ENCODE measurements around the gene ZNF558.
"Not testable (repeated sequence)": the region's sequence is repeated elsewhere in the genome, so short reads cannot be mapped to it uniquely, and the experiment has no call there.

Gene ZNF558

DNA sequence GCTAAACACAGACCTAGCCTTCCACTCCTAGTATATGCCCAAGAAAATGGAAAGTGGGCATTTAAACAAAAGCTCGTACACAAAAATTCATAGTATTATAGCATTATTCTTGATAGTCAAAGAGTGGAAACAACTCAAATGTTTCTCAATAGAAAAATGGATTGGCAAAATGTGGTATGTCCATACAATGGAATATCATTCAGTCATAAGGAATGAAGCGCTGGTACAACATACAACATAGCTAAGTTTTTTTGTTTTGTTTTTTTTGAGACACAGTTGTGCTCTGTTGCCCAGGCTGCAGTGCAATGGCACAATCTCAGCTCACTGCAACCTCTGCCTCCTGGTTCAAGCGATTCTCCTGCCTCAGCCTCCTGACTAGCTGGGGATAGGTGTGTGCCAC is 11.9 kb downstream of the ZNF558 start:
- Mint-ChIP-seq H3K9me3 (peaks cover 71% of the 10 kb centered on the region), H3K27ac (no peak overlapping the region), H3K27me3 (ENCODE audit: low read depth) (no peaks in the 10 kb centered on the region), H3K4me1 (no peaks in the 10 kb centered on the region), H3K36me3 (ENCODE audit: low read depth) (peaks cover 100% of the 10 kb centered on the region), H3K4me3 (no peak overlapping the region)
- TF ChIP-seq, protein P1, sequence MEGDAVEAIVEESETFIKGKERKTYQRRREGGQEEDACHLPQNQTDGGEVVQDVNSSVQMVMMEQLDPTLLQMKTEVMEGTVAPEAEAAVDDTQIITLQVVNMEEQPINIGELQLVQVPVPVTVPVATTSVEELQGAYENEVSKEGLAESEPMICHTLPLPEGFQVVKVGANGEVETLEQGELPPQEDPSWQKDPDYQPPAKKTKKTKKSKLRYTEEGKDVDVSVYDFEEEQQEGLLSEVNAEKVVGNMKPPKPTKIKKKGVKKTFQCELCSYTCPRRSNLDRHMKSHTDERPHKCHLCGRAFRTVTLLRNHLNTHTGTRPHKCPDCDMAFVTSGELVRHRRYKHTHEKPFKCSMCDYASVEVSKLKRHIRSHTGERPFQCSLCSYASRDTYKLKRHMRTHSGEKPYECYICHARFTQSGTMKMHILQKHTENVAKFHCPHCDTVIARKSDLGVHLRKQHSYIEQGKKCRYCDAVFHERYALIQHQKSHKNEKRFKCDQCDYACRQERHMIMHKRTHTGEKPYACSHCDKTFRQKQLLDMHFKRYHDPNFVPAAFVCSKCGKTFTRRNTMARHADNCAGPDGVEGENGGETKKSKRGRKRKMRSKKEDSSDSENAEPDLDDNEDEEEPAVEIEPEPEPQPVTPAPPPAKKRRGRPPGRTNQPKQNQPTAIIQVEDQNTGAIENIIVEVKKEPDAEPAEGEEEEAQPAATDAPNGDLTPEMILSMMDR (IDR thresholded peaks at IDR 0.05; ENCODE audit: unreplicated experiment in 3 of 3) = no peak

DNA sequence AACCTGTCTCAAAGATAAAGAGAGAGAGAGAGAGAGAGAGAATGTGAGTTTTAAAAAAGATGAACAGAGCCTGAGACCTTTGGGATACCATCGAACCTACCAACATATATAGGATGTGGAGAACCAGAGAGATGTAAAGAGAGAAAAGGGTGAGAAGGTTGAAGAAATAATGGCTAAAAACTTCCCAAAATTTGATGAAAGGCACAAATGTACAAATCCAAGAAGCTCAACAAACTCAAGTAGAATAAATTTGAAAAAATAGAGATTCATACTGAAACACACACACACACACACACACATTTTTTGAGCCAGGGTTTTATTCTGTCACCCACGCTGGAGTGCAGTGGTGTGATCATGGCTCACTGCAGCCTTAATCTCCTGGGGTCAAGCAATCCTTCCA is 16.3 kb downstream of the ZNF558 start:
- H3K27ac Mint-ChIP-seq = no peak overlapping the region
- TF ChIP-seq, protein P1 (IDR thresholded peaks at IDR 0.05; ENCODE audit: unreplicated experiment in 3 of 3) = no peak
- H3K9me3 Mint-ChIP-seq = peaks cover 95% of the 10 kb centered on the region
- no peaks in the 10 kb centered on the region for H3K27me3 Mint-ChIP-seq (ENCODE audit: low read depth)
- peaks cover 100% of the 10 kb centered on the region for H3K36me3 Mint-ChIP-seq (ENCODE audit: low read depth)
- H3K4me1 Mint-ChIP-seq = no peaks in the 10 kb centered on the region
- no peak overlapping the region for H3K4me3 Mint-ChIP-seq

DNA sequence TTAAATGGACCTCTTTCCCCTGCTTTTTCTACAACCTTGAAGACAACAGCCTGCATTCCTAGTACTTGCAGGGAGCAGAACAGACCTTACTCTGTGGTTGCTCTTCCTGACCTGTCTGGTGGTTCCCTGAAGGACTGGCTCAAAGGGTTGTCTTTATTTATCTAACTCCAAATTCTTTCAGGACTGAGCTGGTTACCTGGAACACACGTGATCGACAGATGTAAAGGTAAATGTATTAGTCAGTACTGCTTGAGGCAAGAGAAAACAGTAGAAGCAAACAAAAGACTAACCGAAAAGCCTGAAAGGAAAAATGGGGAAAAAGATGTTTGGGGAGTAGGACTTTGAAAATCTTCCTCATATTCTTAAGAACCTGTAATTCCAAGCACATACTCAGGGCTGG is 17.9 kb downstream of the ZNF558 start:
- no peaks in the 10 kb centered on the region for H3K4me1 Mint-ChIP-seq

DNA sequence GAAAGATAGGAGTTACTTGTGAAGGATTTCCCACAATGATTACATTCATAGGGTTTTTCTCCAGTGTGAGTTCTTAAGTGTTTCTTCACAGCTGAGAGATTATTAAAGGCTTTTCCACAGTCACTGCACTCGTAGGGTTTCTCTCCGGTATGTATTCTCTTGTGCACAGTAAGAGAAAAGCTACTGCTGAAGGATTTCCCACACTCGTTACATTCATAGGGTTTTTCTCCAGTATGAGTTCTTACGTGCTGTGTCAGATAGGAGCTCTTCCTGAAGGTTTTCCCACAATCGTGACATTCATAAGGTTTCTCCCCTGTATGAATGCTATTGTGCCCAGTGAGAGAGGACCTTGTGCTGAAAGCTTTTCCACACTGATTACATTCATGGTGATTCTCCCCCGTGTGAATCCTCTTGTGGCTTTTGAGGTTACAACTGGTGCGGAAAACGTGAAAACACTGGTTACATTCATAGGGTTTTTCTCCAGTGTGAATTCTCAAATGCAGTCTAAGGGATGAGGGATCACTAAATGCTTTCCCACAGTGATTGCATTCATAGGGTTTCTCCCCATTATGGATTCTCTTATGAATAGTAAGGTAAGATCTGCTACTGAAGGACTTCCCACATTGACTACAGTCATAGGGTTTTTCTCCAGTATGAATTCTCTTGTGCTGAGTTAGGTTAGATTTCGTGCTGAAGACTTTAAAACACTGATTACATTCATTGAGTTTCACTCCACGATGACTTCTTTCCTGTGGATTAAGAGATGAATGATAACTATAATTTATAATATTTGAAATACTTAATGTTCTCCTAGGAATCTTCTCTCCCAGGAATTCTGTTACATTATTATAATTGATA is 20.6 kb downstream of the ZNF558 start:
- TF ChIP-seq, protein P1 (IDR thresholded peaks at IDR 0.05; ENCODE audit: unreplicated experiment in 3 of 3) = no peak
- Mint-ChIP-seq H3K27ac (no peak overlapping the region), H3K4me1 (no peaks in the 10 kb centered on the region), H3K27me3 (ENCODE audit: low read depth) (no peaks in the 10 kb centered on the region), H3K9me3 (peaks cover 89% of the 10 kb centered on the region), H3K4me3 (no peak overlapping the region), H3K36me3 (ENCODE audit: low read depth) (peaks cover 100% of the 10 kb centered on the region)

More for the DNA sequence above, 17.9 kb downstream of the ZNF558 start:
- TF ChIP-seq, protein P1 (IDR thresholded peaks at IDR 0.05; ENCODE audit: unreplicated experiment in 3 of 3) = no peak
- no peak overlapping the region for H3K27ac Mint-ChIP-seq
- no peak overlapping the region for H3K4me3 Mint-ChIP-seq
- peaks cover 100% of the 10 kb centered on the region for H3K36me3 Mint-ChIP-seq (ENCODE audit: low read depth)
- H3K9me3 Mint-ChIP-seq = peaks cover 94% of the 10 kb centered on the region
- no peaks in the 10 kb centered on the region for H3K27me3 Mint-ChIP-seq (ENCODE audit: low read depth)

DNA sequence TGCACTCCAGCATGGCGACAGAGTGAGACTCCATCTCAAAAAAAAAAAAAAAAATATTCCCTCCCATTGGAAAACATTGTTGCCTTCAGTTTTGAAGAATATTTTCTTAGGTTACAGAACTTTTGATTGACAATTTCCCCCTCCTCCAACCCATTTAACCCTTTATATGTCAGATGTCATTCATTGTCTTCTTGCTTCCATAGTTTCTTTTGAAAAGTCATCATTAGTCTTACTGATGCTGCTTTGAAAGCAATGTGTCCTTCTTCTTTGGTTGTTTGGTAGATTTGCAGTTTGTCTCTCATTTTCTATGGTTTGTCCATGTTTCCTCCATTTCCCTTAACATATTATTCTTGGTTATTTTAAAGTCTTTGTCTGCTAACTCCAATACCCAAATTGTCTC is 25.4 kb downstream of the ZNF558 start:
- Mint-ChIP-seq H3K27ac (no peak overlapping the region), H3K4me3 (no peak overlapping the region), H3K4me1 (no peaks in the 10 kb centered on the region), H3K9me3 (peaks cover 76% of the 10 kb centered on the region), H3K27me3 (ENCODE audit: low read depth) (no peaks in the 10 kb centered on the region), H3K36me3 (ENCODE audit: low read depth) (peaks cover 97% of the 10 kb centered on the region)
- TF ChIP-seq, protein P1 (IDR thresholded peaks at IDR 0.05; ENCODE audit: unreplicated experiment in 3 of 3) = no peak

DNA sequence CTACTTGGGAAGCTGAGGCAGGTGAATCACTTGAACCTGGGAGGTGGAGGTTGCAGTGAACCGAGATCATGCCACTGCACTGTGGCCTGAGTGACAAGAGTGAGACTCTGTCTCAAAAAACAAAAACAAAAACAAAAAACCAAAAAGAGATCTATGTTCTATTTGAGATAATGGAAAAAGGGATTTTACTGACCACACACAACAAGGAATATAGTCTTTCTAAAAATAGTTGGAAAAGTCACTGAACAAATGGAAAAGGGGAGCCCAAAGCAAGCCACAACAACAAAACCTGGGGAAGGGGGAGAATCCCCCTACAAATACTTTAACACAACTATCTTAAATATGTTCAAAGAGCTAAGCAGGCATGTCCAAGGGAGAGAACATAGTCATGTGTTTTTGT is 37.3 kb downstream of the ZNF558 start:
- Mint-ChIP-seq H3K4me3 (no peak overlapping the region), H3K4me1 (no peaks in the 10 kb centered on the region), H3K9me3 (peaks cover 29% of the 10 kb centered on the region), H3K27ac (no peak overlapping the region), H3K27me3 (ENCODE audit: low read depth) (no peaks in the 10 kb centered on the region), H3K36me3 (ENCODE audit: low read depth) (no peaks in the 10 kb centered on the region)
- TF ChIP-seq, protein P1 (IDR thresholded peaks at IDR 0.05; ENCODE audit: unreplicated experiment in 3 of 3) = no peak

DNA sequence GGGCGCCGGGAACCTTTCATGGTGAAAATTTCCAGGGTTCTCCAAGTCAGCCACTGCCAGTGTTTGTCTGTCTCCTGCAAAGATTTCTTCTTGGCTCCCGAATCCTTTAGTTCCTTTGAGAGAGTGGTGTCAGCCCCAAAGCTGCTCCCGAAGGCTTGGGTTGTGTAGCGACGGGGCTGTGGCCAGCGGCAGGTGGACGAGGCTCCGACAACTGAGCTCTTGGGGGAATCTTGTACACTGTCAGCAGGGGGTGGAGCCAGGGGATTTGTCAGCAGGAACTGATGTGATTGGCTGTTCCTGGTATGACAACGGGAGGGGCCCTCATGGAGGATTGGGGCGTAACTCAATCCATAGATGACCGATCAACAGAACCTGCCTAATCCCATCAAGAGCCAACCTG is 58.5 kb downstream of the ZNF558 start:
- H3K36me3 Mint-ChIP-seq (ENCODE audit: low read depth); H3K9me3 Mint-ChIP-seq; H3K27ac Mint-ChIP-seq; H3K4me1 Mint-ChIP-seq; H3K27me3 Mint-ChIP-seq (ENCODE audit: low read depth); H3K4me3 Mint-ChIP-seq: not testable (repeated sequence)

DNA sequence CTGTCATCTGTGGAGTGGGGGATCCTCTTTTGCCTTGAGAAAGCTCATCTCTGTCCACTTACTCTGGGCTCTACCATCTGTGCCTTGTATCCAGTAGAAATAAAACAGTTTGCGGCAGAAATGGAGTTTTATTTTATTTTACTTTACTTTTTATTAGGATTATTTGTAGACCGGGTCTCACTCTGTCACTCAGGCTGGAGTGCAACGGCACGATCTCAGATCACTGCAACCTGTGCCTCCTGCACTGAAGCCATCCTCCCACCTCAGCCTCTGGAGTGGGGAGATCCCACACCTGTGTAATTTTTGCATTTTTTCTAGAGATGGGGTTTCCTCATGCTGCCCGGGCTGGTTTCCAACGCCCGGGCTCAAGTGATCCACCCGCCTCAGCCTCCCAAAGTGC is 62.8 kb downstream of the ZNF558 start:
- H3K9me3 Mint-ChIP-seq; H3K36me3 Mint-ChIP-seq (ENCODE audit: low read depth); H3K27me3 Mint-ChIP-seq (ENCODE audit: low read depth); H3K4me3 Mint-ChIP-seq; H3K27ac Mint-ChIP-seq; H3K4me1 Mint-ChIP-seq: not testable (repeated sequence)

DNA sequence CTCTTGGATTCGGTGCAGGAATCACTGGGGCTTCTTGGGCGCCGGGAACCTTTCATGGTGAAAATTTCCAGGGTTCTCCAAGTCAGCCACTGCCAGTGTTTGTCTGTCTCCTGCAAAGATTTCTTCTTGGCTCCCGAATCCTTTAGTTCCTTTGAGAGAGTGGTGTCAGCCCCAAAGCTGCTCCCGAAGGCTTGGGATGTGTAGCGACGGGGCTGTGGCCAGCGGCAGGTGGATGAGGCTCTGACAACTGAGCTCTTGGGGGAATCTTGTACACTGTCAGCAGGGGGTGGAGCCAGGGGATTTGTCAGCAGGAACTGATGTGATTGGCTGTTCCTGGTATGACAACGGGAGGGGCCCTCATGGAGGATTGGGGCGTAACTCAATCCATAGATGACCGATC is 64.8 kb downstream of the ZNF558 start:
- H3K4me3 Mint-ChIP-seq; H3K27ac Mint-ChIP-seq; H3K27me3 Mint-ChIP-seq (ENCODE audit: low read depth); H3K9me3 Mint-ChIP-seq; H3K4me1 Mint-ChIP-seq; H3K36me3 Mint-ChIP-seq (ENCODE audit: low read depth): not testable (repeated sequence)

All from nephron (organoid).